ENCODE measurements around the gene IFNL4.

DNA sequence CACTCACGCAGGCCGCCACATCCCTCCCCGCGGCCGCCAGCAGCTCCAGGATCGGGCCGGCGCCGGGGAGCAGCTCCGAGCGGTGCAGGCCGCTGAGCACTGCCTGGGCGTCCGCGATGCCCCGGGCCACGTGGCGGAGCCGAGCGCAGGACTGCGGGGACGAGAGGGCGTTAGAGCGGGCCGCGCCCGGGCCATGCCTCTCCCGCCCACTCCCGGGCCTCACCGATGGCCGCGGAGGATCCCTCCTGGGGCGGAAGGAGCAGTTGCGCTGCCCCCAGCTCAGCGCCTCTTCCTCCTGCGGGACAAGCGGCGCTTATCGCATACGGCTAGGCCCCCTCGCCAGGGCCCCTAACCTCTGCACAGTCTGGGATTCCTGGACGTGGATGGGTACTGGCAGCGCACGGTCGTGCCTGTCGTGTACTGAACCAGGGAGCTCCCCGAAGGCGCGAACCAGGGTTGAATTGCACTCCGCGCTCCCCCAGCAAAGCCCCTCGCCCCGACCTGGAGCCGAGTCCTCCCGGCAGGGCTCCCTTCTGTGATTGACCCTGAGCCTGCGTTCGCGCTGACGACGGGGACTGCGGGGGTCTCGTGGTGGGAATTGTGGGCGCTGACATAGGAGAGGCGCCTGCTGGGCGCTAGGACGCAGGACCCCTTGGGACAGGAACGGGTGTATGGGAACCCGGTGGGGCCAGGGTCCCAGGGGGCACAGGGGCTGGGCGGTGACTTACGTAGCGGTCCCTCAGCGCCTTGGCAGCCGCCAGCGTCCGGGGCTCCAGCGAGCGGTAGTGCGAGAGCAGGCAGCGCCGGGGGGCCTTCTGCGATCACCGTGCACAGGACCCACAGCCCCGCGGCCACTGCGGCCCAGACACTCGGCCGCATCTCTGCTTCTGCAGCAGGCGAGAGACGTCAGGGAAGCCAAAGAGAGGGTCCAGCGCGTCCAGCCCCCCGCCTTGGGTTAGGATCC lies 673 bp downstream of the IFNL4 start:
- TF ChIP-seq EP300 (IDR thresholded peaks at IDR 0.05) (no peak), HOXA7 (CRISPR knock-in tag; IDR thresholded peaks at IDR 0.05) (no peak), CTCF (IDR thresholded peaks at IDR 0.05) (no peak), MYC (IDR thresholded peaks at IDR 0.05; ENCODE audit: borderline replicate concordance, low read length) (no peak), POLR2A (IDR thresholded peaks at IDR 0.05; ENCODE audit: low read length) (no peak), JUN (IDR thresholded peaks at IDR 0.05) (no peak), CEBPB (IDR thresholded peaks at IDR 0.05) (no peak)
- TF ChIP-seq, protein P1, sequence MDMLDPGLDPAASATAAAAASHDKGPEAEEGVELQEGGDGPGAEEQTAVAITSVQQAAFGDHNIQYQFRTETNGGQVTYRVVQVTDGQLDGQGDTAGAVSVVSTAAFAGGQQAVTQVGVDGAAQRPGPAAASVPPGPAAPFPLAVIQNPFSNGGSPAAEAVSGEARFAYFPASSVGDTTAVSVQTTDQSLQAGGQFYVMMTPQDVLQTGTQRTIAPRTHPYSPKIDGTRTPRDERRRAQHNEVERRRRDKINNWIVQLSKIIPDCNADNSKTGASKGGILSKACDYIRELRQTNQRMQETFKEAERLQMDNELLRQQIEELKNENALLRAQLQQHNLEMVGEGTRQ (IDR thresholded peaks at IDR 0.05) = no peak
